GM19438 (cell line): Measurements from ENCODE around the gene SUOX.
"Not testable (repeated sequence)": the region's sequence is repeated elsewhere in the genome, so short reads cannot be mapped to it uniquely, and the experiment has no call there.

Experiments used
- ATAC-seq: cut with Tn5 transposase; IDR thresholded peaks from one replicate; pipeline ENCODE4 v1.9.1; 2021; ENCODE audit warnings: low read depth; ENCODE audit not compliant: unreplicated experiment

Gene SUOX

GRCh38 chr12:55996715-55997534 is at the start of gene SUOX:
Gene SUOX (plus strand): TSS chr12:55997276. CDS start chr12:56002222, 4,946 bp downstream.
- peak; percentile 99 for ATAC-seq

DNA sequence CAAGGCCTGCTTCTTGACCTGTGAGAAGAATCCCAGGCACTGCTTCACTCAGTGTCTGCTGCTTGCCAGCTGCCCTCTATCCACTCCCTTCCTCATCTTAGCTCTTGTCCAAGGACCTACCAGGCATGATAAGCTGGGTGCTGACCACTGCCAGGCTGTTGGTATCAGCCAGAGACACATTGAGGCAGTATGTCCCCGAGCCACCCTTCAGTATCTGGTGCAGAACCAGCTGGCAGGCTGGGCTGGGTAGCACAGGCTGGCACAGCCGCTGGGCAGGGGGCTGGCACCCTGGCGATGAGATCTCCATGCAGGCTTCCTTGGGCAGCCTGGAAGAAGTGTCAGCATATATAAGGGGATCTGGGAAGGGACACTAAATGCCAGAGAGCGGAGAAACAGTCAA is 41.7 kb upstream of the SUOX start:
- ATAC-seq = no peak

GRCh38 chr12:55955800-55956508 is 41.1 kb upstream of the SUOX start:
- no peak for ATAC-seq

DNA sequence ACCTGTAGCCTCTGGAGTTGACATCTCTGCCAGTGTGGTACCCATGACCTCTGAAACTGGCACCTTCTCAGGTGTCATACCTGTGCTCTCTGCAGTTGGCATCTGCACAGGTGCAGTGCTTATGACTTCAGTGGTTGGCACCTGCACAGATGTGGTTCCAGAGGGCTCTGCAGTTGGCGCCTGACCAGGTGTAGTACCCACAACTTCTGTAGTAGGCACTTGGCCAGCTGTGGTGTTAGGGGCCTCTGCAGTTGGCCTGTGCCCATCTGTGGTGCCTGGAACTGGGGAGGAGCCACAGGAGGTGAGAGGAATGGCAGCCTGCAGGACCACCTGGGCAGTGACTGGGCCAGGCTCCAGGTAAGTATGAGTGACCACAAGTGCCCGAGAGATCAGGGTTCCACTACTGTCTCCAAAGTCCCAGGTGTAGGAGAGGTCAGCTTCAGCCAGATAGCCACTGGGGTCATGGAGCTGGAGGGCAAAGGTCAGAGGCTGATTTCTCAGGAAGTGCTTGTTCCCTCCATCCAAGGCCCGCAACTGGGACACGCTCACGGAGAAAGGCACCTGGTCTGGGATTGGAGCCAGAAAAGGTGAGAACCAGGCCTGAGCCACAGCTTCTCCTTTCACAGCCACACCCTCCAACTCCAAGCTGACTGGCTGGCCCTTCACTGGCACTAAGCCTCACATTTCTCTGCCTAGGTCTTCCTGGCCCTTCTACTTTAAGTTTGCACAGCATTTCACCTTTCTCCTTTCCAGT is 39.8 kb upstream of the SUOX start:
- no peak for ATAC-seq

DNA sequence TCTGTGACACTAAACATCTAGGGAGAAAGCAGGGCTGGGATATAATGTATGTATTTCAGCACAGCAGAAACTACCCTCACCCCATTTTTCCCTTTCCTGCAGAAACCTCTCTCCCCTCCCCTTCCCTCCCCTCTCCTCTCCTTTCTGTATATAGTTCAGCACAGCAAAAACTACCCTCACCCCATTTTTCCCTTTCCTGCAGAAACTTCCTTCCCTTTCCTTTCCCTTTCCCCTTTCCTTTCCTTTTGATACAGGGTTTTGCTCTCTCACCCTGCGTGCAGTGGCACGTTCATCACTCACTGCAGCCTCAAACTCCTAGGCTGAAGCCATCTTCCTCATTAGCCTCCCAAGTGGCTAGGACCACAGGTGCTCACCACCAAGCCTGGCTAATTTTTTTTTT is 33.3 kb upstream of the SUOX start:
- no peak for ATAC-seq

GRCh38 chr12:55965240-55965639 is 31.8 kb upstream of the SUOX start:
- no peak for ATAC-seq

- ATAC-seq = no peak
Observed at GRCh38 chr12:55965941-55966407, 31.1 kb upstream of the SUOX start, which contains the start of gene PMEL. Gene PMEL (minus strand): TSS chr12:55966042. CDS start chr12:55966011, 31 bp downstream.

GRCh38 chr12:55966408-55967281 is 30.4 kb upstream of the SUOX start, which contains the start of gene CDK2:
Gene CDK2 (plus strand): TSS chr12:55966830. CDS start chr12:55967009, 179 bp downstream.
- peak; percentile 97 for ATAC-seq

DNA sequence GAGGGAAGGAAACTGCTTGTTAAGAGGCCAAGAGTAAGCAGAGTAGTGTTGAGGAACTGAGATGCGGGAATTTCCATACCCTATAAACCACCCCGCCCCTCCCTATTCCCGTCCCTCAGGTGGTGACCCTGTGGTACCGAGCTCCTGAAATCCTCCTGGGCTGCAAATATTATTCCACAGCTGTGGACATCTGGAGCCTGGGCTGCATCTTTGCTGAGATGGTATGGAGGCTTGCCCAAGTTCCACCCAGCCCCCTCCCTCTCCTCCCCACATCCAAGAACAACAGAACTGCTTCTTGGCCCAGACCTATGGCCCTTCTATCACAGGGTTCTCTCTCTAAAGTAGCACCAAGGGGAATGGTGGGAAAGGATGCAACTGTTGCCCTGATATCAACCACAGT is 27.7 kb upstream of the SUOX start:
- no peak for ATAC-seq

GRCh38 chr12:55970775-55971174 is 26.3 kb upstream of the SUOX start:
- no peak for ATAC-seq

DNA sequence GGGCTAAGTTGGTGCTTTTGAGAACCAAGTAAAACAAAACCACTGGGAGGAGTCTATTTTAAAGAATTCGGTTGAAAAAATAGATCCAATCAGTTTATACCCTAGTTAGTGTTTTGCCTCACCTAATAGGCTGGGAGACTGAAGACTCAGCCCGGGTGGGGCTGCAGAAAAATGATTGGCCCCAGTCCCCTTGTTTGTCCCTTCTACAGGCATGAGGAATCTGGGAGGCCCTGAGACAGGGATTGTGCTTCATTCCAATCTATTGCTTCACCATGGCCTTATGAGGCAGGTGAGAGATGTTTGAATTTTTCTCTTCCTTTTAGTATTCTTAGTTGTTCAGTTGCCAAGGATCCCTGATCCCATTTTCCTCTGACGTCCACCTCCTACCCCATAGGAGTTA is 25.0 kb upstream of the SUOX start:
- no peak for ATAC-seq

DNA sequence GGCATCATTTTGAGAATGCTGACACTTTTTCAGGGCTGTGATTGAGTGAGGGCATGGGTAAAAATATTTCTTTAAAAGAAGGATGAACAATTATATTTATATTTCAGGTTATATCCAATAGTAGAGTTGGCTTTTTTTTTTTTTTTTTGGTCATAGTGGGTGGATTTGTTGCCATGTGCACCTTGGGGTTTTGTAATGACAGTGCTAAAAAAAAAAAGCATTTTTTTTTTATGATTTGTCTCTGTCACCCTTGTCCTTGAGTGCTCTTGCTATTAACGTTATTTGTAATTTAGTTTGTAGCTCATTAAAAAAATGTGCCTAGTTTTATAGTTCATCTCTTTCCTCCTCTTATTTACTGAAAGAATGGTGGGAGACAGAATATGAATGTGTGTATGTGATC is 24.6 kb upstream of the SUOX start:
- no peak for ATAC-seq

DNA sequence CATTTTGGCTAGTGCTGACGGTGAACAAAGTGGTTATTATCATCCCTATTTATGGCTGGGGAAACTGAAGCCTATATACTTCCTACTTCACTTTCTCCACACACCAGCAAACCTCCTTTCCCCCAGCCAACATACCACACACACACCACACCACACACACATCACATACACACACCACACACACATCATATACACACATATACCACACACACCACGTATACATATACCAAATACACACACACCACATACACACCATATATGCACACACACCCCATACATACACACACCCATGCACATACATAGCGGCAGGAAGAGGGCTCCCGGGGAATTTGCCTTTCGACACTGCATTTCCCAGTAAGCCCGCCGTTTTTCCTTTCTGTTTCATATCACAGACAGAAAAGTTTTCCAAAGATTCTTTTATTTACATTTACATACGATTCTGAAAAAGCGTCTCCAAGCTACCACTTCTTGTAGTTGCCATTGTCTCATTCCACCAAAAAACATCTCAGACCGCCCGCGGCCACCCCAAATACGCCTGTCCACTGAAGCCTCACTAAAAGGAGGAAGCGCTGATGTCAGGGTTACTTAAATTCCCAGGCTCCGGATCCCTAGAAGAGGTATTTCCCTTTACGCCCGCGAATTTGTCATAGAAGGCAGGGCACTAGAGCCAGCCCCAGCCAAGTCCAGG is 24.0 kb upstream of the SUOX start:
- no peak for ATAC-seq

GRCh38 chr12:55973599-55974307 is 23.3 kb upstream of the SUOX start, which contains the start of gene RAB5B:
Gene RAB5B (plus strand): TSS chr12:55974078. CDS start chr12:55986961, 12,883 bp downstream.
- peak; percentile 90 for ATAC-seq

DNA sequence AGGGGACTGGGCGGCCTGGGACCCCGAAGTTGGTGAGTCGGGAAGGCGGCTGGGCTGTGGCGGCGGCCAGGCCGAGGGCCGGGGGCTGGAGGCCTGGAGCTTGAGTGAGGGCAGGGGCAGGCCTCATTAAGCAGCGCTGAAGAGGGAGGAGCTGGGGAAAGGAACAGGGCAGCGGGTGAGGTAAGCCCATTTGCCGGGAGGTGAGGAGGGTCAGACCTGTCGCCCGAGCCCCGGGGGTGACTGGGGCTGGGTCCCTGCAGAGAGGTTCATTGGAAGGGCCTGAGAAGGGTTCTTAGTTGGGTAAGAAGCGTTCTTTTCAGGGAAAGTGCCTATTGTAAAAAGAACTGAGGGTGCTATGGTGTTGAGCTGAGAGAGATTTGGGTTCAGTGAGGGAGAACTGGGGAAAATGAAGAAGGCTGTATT is 22.8 kb upstream of the SUOX start:
- ATAC-seq = peak; percentile 10

DNA sequence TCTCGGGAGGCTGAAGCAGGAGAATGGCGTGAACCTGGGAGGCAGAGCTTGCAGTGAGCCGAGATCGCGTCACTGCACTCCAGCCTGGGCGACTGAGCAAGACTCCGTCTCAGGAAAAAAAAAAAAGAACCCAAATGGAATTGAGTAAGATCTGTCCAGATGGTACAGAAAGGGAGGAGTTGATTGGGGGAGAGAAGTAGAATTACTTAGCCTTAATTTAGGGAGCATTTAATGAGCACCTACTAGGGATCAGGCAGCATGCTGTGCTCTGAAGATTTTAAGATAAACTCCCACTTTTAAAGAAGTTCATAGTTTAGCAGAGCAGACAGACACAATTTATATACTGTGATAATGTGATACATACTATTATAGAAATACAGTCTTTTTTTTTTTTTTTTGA is 18.7 kb upstream of the SUOX start:
- no peak for ATAC-seq

DNA sequence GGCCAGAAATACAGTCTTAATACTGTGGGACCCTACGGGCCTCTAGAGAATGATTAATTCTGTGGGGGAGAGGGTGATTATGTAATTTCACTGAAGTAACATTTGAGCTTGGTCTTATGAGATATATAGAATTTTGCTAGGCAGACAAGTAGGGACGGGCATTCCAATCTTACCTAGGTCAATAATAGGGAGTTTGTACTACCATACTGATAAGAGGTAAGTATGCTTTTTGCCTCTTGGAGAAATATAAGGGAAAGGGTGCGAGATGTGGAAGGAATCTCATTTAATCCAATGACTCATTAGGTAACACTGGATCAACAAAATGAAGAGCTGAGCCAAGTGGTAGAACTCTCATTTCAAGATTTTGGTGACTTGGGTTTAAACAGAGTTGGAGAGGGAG is 18.0 kb upstream of the SUOX start:
- no peak for ATAC-seq

DNA sequence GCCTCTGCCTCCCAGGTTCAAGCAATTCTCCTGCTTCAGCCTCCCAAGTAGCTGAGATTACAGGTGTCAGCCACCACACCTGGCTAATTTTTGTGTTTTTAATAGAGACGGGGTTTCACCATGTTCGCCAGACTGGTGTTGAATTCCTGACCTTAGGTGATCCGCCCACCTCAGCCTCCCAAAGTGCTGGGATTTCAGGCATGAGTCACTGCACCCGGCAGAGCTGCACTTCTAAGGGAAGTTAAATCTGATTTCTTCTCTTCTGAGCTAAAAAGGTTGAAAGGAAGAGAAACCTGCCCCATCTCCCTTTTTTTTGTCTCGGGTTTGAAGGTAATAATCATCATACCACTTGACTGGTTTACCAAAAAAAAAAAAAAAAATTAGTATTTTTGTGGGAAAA is 15.2 kb upstream of the SUOX start:
- not testable (repeated sequence) for ATAC-seq
